Stimulated activated CD8-positive, alpha-beta memory T cell treated with anti-CD3 and anti-CD28 coated beads, Interleukin-7, amount 100 ng/mL, for 48 hours (primary cell): ENCODE data around the gene SDSL.

Experiments used
- DNase-seq, 2 donors: peaks; one replicate each; pipeline ENCODE4 v3.0.0-alpha.2; 2020; ENCODE audit warnings: low read depth in 1 of 2; ENCODE audit errors: extremely low read depth in 1 of 2

SDSL gene

DNA sequence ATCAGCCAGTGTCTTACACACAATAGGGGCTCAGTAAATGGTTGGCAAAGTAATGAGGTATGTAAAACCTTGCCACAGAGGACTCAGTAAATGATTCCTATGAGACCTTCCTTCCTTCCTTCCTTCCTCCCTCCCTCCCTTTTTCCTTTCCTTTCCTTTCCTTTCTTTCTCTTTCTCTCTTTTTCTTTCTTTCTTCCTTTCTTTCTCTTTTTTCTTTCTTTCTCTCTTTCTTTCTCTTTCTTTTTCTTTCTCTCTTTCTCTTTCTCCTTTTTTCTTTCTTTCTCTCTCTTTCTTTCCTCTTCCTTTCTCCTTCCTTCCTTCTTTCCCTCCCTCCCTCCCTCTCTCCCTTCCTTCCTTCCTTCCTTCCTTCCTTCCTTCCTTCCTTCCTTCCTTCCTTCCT lies 26.0 kb upstream of the SDSL start:
- DNase-seq = no peak

DNA sequence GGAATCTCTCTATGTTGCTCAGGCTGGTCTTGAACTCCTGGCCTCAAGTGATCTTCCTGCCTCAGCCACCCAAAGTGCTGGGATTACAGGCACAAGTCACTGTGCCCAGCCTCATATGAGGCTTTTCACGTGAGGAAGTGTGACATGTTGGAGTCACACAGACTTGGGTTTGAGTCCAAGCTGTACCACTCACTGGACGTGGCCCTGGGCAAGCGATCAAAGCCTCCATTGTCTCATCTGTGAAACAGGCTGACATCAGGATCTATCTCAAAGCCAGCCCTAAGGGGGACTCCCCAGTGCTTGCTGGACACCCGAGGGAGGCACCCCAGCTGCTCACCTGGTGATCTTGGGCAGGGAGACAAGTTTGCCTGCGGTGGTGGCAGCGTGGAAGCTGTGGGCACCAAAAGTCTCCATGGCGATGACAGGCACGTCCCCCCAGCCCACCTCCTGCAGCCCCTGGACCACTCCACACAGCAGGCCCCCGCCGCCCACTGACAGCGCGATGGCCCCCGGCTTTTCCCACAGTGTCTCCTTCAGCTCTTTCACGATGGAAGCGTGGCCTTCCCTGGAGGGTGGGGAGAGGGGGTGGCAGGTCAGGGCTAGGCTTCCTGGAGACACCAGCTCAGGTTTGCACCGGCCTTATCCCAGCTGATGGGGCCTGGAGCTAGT lies 25.2 kb upstream of the SDSL start:
- DNase-seq = no peak

DNA sequence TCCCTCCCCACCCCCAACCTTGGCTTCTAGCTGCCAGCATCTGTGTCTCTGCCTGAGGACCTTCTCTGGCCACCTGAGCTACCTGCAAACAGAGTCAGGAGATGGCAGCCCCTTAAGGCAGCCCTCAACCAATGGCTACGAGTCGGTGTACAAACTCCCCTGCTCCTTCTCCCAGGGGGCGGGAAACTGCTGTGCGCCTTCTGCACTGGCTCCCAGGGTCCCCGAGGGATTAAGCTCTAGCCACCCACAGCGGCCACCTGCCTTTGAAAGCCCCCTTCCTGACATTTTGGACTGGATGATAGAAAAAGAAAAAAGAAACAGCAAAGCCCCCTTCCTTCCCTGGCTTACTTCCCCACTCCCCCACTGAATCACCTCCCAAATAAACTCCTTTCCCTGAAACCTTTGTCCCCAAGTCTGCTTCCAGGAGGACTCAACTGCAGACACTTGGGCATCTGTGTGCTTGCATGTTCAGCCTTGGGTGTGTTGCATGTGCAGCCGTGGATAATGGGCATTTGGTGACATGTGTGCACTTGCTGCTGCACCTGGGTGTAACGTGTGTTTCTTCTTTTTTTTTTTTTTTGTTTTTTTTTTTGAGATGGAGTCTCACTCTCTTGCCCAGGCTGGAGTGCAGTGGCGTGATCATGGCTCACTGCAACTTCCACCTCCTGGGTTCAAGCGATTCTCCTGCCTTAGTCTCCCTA lies 24.5 kb upstream of the SDSL start:
- DNase-seq = no peak

DNA sequence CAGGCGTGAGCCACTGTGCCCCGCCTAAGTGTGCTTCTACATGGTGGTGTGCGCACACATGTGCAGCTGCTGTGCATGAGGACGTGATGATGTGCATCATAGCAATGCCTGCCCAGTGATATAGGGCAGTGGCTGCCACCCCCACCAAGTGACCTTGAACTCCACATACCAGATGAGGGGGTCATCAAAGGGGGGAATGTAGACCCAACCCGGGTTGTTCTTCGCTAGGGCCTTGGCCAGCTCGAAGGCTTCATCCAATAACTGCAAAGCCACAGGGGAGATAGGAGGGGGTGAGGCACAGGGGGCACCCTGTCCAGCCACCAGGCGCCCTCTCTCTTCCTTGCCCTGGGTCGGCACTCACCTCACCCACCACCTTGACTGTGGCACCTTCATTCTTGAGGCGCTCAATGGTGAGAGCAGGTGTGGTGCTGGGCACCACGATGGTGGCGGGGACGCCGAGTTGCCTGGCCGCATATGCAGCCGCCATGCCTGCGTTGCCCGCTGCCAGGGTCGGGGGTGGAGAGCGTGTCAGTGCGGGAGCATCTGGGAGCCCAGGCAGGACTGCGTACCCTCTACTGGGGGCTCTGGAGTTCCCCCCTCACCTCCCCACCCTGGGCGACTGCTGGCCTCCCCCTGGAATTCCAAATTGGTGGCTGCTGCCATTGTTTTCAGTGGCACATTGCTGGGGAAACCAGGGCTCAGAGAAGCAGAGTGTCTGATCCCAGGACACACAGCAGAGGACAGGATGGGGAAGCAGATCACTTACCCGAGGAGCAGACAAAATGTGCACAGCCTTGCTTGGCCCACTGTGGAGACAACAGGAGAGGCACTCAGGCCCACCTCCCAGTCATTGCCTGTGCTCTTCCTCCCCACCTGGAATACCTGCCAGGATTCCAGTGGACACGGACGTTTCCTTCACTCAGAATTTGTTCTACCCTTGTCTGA lies 23.6 kb upstream of the SDSL start:
- no peak for DNase-seq

GRCh38 chr12:113399490-113399889 lies 22.7 kb upstream of the SDSL start:
- DNase-seq = no peak

GRCh38 chr12:113400362-113400761 lies 21.8 kb upstream of the SDSL start:
- no peak for DNase-seq

DNA sequence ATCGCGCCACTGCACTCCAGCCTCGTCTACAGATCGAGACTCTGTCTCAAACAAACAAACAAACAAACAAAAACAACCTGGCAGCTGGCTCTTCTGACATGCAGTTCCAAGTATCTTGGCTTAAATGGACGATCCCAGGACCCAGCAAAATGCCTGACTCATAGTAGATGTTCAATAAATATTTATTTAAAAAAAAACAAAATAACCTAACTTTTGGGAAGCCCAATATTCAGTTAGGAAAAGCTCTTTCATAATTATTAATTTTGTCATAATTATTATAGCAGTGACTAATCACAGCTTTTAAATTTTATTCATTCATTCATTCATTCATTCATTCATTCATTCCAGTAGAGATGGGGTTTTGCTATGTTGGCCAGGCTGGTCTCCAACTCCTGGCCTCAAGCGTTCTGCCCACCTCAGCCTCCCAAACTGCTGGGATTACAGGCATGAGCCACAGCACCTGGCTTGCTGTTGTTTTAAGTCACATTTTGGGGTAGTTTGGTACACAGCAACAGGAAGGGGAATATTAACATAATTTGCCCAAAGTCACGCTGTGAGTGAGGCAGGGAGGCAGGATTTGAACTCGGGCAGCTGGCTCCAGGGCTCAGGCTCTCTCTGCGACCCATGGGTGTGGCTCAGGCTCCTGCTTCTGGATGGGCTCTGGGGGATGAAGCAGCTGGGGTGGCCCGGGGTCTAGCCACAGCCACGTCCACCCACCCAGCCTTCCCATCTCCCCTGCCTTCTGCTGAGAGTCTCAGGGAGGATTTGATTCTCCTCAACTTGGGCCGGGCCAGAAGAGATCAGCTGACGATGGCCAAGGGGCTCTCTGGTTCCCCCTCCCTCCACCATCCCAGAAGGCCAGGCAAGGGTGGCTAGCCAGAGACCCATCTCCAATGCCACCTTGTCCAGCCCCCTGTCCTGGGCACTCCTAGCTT lies 20.8 kb upstream of the SDSL start:
- DNase-seq = no peak

- DNase-seq = no peak
Observed at GRCh38 chr12:113402586-113403260, 19.5 kb upstream of the SDSL start.

DNA sequence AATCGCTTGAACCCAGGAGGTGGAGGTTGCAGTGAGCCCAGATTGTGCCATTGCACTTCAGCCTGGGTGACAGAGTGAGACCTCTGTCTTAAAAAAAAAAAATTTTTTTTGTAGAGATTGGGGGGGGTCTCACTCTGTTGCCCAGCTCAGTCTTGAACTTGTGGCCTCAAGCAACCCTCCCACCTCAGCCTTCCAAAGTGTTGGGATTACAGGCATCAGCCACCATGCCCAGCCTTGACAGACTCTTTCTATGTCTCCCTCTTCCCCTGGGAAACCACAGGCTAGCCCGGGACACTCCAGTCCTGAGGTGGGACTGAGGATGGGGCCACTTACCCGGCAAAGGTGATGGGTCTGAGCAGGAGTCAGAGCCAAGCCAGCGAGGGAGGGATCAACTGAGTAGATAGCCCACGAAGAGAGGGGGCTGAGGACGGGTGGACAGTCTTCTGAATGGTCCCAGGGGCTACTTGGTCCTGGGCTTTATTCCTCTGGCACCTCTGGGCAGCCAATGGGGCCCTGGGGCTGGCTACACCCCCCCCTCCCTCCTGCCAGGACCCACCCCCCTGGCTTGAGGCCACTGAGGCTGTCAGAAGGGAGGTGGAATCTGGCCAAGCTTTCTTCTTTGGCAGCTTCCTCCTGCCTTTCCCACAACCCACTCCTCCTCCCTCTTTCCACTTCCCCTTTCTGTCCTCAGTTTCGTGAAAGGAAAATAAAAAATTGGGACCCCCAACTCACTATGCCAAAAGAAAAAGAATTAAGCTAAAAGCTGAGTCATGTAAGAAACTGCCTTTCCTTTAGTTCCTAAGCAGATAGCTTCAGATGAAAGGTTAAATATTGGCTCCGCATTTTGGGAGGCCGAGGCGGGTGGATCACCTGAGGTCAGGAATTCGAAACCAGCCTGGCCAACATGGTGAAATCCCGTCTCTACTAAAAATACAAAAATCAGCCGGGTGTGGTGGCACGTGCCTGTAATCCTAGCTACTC lies 18.5 kb upstream of the SDSL start, which contains the start of gene SDS:
Gene SDS (minus strand): TSS at position 453 of the 981 bp plus-strand sequence. CDS start 4,179 bp downstream, outside the sequence.
- DNase-seq = no peak

DNA sequence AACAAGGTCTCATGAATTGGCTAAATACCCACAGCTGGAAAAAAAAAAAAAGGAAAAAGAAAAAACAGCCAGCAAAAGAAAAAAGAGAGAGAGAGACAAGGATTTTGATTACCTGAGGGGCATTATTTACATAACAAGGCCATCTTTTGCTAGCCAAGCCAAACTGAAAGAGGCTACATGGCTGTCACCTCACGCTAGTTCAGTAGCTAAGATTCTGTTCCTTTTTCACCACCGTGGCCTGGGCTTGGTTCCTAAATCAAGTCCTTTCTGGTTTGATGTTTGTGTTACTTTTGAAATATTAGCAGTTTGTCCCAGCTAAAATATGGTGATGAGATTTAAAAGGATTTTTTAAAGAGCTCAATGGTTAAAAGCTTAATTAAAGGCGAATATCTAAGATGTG lies 16.5 kb upstream of the SDSL start:
- no peak for DNase-seq

- no peak for DNase-seq
Observed at GRCh38 chr12:113407931-113408600, 14.1 kb upstream of the SDSL start.

GRCh38 chr12:113408756-113409298 lies 13.4 kb upstream of the SDSL start:
- no peak for DNase-seq

DNA sequence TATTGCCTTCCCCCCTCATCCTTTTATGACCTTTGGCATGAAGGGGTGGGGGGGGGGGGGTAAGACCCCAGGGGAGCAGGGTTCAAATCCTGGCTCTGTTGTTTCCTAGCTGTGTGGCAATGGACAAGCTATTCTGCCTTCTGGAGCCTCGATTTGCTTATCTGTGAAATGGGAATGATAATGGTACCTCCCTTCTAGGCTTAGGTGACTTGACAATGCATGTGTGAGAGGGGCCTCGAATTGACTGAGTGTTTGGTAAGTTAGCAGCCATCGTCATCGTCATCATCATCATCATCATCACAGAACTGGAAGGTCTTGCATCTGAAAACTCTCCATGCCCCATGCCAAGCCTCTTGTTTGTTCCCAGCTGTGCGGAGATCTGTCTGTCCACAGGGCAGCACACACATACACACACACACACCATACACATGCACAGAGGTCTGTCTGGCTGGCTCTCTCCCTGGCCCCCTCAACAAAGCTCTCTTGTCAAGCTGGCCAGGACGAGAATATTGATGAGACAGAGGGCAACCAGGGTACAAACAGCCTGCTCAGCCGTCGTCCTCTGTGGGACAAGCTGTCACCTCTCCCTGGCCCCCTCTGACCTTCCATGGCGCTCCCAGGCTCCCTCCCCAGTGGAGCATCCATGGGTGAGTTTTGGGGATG lies 12.6 kb upstream of the SDSL start:
- DNase-seq = no peak

- DNase-seq = no peak
Observed at GRCh38 chr12:113413488-113413939, 8.7 kb upstream of the SDSL start.

- no peak for DNase-seq
Observed at GRCh38 chr12:113414519-113415038, 7.6 kb upstream of the SDSL start.

DNA sequence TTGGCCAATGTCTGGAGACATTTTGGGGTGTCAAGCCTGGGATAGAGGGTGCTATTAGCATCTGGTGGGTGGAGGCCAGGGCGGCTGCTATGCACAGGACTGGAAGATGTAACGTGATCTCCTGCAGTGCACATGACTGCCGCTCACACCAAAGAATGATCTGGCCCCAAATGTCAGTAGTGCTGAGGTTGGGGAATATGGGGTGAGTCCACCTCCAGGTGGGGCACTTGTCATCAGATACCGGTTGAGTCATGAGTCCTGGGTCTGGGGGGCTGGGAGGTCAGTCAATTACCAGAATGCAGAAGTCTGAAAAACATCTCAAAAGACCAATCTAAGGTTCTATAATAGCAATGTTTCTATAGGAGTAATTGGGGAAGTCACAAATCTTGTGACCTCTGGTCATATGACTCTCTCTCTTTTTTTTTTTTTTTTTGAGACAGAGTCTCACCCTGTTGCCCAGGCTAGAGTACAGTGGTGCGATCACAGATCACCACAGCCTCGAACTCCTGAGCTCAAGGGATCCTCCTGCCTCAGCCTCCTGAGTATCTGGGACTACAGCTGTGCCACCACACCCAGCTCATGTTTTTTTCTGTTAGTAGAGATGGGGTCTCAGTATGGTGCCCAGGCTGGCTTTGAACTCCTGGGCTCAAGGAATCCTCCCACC lies 6.0 kb upstream of the SDSL start:
- no peak for DNase-seq
